HG02981 (cell line): Measurements from ENCODE around the gene ERCC8.

Experiments
- ATAC-seq: cut with Tn5 transposase; IDR thresholded peaks from one replicate; pipeline ENCODE4 v1.9.1; 2021; ENCODE audit warnings: mild to moderate bottlenecking, moderate library complexity; ENCODE audit not compliant: unreplicated experiment

ERCC8 gene

DNA sequence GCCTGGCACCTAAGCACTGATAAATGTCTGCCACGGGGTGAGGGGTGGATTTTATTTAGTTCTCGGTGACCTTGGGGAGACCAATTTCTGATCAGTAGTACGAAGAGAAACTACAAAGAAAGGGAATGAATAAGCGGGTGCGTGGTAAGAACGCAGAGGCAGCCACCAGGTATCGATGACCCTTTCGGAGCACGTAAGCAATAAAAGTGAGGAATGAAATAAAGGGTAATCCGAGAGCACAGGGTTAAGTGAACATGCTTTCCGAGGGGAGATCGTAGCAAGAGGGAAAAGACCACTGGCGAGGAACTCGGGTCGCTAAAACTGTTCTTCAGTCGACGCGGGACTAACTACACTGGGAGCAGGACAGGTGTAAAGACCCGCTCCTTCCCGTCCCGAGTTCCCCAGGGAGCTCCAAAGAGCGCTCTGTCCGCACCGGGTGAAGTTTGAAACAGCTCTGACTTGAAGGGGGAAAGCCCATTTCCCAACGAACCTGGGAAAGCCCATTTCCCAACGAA lies 101.9 kb downstream of the ERCC8 start:
- ATAC-seq, result no peak

DNA sequence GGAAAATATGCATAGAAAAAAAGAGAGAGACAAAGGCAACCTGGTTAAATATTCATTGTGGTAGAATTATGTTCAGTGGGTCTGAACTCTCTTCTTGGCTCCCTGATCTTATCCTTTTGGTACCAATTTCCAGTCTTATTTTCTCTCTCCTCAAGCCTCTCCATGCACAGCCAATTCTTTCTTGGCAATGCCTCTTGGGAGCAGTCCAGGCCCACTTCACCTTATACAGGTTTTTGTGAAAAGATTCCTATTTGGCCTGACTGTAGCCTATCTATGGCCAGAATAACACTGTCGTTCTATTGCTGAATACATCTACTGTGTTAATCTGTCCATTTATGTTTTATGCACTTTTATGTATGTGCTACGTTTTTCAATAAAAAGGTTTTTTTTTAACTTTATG lies 103.5 kb downstream of the ERCC8 start:
- no peak for ATAC-seq

DNA sequence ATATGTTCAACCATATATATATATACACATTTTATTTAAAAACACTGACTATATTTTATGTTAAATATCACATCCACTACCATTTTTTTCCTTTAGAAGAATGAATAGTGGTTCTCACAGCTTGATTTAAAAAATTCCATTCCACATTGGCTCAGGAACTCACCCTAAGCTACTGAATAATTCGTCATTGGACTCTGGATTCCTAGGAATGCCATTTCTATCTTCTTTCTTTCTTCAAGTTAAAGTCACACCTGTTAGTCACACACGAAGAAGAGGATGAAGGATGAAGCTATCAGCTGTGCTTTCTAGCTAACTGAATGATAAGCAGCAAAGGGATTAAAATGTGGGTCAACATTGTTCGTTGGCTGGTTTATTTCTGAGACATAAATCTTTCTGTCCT lies 108.7 kb downstream of the ERCC8 start:
- no peak for ATAC-seq

DNA sequence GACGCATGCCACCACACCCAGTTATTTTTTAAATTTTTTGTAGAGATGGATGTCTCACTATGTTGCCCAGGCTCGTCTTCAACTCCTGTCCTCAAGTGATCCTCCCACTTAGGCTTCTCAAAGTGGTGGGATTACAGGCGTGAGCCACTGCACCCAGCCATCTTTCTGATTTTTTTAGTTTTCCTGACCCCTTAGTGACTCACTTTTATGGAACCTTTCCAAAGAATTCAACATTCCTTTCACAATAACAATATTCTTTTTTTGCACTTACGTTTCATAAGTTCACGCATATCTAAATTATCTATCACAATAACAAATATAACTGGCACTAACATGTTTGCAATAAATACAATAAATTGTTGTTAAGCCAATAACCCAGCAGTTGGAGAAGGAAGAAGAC lies 109.3 kb downstream of the ERCC8 start:
- ATAC-seq, result no peak

DNA sequence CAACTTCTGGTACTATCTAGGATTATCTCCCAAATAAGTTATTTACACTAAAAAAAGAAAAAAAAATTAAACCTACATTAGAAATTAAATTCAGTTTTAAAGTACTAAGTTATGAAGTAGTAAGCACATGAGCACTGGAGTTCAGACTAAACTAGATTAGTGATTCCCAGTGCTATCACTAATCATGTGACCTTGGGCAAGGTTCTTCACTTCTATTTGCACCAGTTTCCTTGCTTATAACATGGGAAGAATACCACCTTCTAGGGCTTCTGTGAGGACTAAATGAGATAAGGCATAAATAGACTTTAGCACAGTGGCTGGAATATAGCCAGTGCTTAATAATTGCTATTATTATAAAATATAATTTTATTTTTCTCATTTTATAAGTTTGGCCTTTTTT lies 111.3 kb downstream of the ERCC8 start:
- no peak for ATAC-seq

DNA sequence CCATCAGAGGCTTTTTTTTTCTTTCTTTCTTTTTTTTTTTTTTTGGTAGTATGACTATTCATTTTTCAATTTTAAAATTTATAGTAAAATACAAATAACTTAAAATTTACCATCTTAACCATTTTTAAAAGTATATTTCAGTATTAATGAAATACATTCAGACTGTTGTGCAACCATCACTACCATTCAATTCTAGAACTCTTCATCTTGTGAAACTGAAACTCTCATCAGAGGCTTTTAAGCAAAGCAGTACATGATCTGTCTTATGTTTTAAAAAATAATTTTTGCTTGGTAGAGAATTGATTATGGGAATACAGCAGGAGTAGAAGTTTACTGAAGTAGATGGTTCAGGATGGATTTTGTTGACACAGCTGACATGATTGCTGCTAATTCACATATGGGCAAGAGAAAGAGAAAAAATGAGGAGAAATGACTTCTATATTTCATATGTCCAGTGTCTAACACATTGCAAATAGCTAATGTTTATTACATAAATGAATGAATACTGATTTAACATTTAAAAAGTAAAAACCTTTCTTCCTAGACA lies 114.2 kb downstream of the ERCC8 start:
- ATAC-seq, result peak; percentile 42

DNA sequence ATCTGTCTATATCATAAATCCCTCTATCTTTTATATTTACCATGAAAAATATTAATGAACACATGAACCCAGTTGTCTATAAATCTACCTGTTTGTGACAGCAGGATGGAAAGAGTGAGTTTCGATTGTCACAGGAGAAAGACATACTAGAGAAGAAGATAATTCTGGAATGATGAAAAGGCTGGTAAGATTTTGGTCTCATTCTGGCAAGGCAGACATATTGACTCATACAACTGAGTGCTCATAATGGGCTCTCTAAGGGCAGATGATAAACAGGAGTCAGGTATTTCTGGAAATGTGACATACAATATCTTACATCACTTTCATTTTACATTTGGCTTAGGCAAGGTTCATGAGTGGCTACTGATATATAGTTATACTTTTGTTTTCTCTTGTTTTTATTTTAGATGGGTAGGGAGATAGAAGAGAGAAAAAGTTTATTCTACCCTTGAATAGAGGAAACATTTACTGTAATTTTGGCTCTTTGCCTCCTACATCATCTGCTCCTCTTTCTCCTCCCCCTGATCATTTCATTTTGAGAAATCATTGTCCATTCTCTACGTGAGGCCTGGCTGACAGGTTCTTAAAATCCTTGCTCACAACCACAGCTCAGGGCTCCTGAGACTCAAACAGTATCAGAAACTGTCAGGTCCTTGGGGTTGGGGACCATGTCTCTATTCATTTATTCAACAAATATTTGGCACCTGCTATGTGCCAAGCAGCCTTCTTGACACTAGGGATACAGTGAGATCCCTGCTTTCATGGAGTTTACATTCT lies 115.2 kb downstream of the ERCC8 start:
- ATAC-seq, result peak; percentile 37

DNA sequence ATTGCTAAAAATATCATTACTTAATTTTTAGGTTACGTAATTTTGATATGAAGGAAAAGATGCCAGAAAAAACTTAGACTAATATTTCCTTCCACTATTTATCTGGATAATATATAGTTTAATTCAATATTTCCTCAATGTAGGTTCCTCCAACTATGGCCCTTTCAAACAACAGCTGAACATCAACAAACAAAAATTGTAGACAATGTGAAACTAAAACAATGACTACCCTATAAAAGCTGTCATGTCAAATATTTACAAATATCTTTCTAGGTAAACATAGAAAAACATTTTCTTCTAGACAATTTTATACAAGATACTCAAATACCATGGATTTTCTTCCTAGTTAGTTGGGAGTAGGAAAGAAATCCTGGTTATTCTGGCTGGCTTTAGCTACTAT lies 117.7 kb downstream of the ERCC8 start:
- no peak for ATAC-seq

DNA sequence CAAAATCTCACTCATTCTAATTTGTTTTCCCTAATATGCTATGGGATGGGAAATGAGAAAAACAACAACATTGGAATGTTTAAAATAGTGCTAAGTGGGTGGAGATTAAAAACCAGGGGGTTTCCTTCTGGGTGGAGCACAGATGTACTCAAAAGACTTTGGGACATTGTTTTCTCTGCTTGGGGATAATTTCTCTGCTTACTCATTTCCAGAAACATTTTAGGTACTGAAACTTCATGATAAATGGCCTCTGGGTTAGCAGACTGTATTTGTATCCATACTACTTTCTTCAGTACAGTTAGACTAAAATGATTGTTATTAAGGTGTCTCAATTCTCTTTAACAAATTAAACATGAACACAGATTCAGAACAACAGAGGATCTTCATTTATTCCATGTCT lies 118.2 kb downstream of the ERCC8 start:
- peak; percentile 73 for ATAC-seq
